ENCODE results near the gene ITGAL. TPM values are rescaled to one million over a fixed set of nuclear protein-coding genes. Genes with fewer than 3 reads are reported as not detected.
"Not testable (repeated sequence)": the region's sequence is repeated elsewhere in the genome, so short reads cannot be mapped to it uniquely, and the experiment has no call there.

Gene ITGAL
- total RNA-seq, 1 experiment from 2014 or later = not detected

DNA sequence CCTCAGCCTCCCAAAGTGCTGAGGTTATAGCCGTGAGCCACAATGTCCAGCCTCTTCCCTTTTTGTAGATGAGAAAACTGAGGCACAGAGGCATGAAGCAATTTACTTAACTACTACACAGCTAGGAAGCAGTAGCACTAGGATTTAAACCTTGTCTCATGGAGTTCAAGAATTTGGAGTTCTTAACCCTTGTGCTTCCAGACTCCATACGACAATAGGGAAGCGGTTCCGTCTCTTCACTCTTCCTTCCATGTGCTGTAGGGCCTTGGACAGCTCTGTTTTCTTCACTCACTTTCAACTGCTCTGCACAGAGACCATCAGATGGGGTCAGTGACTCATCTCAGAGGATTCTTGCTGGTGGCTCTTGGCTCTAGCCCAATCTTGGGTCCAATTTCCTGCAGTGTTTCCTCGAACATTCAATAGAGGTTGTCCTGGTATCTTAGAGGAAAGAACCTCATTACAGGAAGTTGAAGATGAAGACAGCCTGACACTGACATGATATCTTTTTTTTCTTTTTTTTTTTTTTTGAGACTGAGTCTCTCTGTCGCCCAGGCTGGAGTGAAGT, 19.3 kb downstream of the ITGAL start:
- DNase-seq (ENCODE audit: low spot score) = peak; percentile 81

DNA sequence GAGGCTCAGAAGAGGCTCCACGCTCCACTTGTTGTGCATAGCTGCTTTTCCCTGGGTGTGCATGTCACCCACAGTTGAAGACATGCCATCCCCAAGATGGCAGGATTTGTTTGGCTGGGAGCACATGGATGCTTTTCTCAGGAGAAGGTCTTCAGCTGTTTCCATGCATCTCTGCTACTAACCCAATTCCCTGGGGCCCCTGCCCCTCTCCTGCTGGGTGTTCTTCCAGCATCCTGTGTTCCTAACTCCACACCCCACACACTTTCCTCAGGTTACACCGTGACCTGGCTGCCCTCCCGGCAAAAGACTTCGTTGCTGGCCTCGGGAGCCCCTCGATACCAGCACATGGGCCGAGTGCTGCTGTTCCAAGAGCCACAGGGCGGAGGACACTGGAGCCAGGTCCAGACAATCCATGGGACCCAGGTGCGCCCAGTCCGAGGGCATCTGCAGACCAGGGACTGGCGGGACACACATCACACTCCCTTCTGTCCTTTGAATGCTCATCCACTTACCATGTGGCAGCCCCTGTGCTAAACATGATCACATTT, 21.5 kb downstream of the ITGAL start:
- DNase-seq (ENCODE audit: low spot score) = no peak

DNA sequence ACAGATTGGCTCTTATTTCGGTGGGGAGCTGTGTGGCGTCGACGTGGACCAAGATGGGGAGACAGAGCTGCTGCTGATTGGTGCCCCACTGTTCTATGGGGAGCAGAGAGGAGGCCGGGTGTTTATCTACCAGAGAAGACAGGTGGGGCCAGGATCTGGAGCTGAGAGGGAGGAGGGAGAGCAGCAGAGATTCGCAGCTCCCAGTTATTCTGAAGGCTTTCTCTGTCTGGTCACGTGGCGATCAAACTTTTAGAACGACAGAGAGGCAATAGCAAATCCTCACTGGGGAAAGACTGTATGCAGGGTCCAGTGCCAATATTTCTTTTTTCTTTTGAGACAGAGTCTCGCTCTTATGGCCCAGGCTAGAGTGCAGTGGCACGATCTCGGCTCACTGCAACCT, 22.2 kb downstream of the ITGAL start:
- no peak for DNase-seq (ENCODE audit: low spot score)

DNA sequence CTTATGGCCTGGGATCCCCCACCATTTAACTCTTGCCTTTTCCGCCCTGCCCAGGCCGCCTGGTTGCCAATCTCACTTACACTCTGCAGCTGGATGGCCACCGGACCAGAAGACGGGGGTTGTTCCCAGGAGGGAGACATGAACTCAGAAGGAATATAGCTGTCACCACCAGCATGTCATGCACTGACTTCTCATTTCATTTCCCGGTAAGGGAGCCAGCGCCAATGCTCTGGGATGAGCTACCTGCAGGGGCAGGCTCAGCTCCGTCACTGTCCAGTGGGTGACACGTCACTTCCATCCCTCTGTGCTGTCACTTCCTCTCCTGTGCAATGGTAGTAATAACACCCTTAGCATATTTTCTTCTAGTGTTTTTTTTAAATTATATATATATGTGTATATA, 26.7 kb downstream of the ITGAL start:
- no peak for DNase-seq (ENCODE audit: low spot score)

DNA sequence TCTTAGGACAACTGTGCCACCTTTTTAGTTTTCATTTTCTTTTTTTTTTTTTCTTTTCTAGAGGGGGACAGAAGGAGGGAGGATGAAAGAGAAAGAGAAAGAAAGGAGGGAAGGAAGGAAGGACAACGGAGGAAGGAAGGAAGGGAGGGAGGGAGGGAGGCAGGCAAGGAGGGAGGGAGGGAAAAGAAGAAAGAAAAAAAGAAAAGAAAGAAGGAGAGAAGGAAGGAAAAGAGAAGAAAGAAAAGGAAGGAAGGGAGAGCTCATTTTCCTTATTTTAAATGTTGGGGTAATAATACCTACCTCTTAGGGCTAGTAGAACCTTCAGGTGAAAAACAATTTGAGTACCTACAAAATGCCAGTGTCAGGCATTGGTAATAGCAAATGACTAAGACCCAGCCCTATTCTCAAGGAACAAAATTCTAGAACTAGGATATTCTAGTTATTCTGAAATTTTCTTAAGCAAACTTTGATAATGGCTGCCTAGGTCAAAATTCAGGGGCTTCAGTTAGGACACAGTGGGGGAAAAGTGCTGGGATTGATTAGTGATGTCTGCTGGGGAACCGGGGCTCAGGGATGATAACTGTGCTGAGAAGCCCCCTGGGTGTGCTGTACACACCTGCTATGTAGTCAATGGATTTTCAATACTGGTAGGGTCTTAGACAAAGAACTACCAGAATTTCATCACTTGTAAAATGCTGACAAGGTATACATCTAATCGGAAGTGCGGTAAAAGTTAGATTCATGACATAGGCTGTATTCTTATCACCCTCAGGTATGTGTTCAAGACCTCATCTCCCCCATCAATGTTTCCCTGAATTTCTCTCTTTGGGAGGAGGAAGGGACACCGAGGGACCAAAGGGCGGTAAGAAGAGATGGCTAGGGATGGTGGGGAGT, 31.1 kb downstream of the ITGAL start:
- no peak for DNase-seq (ENCODE audit: low spot score)

DNA sequence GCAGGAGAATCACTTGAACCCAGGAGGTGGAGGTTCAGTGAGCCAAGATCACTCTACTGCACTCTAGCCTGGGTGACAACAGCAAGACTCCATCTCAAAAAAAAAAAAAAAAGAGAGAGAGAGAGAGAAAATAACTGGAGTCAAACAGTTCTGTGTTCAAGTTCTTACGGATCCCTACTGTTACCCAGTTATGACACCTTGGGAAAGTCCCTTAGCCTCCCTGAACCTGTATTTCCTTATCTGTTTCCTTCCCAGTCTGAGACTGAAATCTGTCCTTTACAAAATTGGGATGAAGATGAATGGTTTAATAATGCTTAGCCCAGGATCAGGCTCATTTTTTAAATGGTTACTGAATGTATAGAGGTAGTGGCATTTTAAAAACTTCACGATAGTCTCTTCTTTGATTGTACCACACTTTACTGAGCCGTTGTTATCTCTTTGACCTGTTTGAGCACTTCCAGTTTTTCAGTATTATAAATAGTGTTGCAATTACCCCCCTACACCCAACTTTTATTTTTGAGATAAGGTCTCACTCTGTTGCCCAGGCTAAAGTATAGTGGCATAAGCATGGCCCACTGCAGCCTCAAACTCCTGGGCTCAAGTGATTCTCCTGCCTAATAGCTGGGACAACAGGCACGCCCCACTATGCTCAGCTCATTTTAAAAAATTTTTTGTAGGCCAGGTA, 36.7 kb downstream of the ITGAL start:
- DNase-seq (ENCODE audit: low spot score) = no peak

DNA sequence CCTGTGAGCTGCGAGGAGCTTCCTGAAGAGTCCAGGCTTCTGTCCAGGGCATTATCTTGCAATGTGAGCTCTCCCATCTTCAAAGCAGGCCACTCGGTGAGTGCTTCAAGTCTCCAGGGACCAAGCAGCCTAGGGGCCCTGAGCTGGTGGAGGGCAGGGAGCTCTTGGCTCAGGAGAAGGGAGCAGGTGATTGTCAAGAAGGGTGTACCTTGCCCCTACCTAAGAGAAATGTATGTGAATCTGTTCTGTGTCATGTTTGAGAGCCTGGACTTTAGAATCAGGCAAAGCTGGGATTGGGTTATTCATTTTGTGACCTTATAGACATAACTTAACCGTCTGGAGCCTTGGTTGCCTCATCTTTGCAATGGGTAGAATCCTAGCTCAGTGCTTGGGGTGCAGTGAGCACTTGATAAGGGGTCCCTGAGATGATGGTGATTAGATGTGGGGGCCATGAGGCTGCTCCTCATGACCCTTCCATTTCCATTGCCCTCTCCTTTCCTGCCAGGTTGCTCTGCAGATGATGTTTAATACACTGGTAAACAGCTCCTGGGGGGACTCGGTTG, 37.9 kb downstream of the ITGAL start:
- no peak for DNase-seq (ENCODE audit: low spot score)

DNA sequence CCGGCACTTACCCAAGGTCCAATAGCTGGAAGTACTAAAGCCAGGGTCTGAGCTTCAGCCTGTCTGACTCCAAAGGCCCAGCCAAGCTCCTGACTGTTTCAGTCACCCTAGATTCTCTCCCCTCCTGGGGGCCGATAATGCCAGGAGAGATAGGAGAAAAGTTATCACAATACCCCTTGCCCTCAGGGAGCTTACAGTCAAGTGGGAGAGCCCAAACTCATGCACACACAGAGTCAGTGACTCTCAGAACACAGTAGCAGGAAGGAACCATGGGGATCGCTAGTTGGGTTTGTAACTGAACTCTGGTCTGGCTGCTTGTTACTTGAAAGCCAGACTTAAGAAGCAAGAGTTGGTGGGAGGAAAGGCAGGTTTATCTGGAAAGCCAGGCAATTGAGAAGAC, 39.0 kb downstream of the ITGAL start:
- DNase-seq (ENCODE audit: low spot score) = no peak

DNA sequence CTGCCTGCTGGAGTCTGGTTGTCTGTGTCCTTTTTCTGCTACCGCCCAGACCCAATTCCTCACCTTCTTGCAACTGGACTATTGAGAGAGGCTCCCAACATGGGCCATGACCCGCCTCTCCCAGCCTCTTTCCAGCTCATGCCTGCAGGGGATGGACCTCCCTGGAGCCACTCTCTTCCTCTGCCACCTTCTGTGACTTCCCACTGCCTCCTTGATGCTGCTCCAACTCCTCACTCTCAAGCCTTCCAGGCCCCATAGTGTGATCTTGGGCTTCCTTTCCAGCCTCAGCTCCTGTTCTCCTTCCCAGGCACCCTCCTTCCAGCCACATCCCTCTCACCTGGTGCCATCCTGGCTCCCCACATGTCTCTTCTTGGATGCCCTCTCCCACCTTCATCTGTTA, 42.7 kb downstream of the ITGAL start:
- DNase-seq (ENCODE audit: low spot score) = no peak

DNA sequence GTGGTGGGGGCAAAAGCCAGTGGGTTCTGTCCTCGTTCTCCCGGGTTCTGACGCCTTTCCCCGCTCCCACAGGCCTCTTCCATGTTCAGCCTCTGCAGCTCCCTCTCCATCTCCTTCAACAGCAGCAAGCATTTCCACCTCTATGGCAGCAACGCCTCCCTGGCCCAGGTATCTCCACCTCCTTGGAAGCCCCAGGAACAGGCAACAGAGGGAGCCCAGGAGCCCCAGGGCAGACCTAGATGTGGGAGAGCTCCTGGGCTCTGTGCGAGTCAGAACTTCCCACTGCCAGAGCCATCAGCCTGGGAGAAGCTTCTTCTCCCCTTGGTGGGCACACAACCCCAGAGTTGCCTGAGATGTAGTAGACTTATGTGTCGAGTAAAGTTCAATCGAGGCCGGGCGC, 46.0 kb downstream of the ITGAL start:
- no peak for DNase-seq (ENCODE audit: low spot score)

DNA sequence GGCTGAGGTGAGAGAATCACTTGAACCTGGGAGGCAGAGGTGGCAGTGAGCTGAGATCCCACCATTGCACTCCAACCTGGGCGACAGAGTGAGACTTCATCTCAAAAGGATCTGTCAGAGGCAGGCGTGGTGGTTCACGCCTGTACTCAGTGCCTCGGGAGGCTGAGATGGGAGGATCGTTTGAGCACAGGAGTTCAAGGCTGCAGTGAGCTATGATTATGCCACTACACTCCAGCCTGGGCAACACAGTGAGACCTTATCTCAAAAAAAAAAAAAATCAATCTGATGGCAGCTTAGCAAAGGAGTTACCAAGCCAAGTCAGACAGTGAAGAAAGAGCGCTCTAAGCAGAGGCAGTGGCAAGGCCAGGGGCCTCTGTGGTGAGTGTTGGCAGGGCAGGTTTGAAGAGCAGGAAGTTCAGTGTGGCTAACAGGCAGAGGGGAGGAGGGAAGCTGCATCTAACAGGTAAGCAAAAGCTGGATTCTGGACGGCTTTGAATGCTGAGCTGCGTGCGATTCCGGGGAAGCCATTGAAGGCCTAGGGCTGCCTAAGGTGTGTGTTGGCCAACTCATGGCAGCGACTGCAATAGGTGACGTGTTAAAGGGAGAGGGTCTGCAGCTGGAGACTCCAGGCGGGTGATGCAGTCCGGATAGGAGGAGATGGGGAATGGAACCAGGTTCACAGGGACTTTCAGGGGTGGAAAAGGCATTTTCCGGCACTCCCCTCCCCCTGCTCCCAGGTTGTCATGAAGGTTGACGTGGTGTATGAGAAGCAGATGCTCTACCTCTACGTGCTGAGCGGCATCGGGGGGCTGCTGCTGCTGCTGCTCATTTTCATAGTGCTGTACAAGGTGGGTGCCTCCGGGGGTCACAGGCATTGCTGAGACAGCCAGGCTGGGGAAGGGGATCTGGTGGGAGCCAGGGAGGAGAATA, 46.8 kb downstream of the ITGAL start:
- DNase-seq (ENCODE audit: low spot score) = no peak

DNA sequence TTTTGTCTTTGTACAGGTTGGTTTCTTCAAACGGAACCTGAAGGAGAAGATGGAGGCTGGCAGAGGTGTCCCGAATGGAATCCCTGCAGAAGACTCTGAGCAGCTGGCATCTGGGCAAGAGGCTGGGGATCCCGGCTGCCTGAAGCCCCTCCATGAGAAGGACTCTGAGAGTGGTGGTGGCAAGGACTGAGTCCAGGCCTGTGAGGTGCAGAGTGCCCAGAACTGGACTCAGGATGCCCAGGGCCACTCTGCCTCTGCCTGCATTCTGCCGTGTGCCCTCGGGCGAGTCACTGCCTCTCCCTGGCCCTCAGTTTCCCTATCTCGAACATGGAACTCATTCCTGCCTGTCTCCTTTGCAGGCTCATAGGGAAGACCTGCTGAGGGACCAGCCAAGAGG, 48.9 kb downstream of the ITGAL start:
- no peak for DNase-seq (ENCODE audit: low spot score)

DNA sequence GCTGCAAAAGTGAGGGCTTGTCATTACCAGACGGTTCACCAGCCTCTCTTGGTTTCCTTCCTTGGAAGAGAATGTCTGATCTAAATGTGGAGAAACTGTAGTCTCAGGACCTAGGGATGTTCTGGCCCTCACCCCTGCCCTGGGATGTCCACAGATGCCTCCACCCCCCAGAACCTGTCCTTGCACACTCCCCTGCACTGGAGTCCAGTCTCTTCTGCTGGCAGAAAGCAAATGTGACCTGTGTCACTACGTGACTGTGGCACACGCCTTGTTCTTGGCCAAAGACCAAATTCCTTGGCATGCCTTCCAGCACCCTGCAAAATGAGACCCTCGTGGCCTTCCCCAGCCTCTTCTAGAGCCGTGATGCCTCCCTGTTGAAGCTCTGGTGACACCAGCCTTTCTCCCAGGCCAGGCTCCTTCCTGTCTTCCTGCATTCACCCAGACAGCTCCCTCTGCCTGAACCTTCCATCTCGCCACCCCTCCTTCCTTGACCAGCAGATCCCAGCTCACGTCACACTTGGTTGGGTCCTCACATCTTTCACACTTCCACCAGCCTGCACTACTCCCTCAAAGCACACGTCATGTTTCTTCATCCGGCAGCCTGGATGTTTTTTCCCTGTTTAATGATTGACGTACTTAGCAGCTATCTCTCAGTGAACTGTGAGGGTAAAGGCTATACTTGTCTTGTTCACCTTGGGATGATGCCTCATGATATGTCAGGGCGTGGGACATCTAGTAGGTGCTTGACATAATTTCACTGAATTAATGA, 49.5 kb downstream of the ITGAL start:
- no peak for DNase-seq (ENCODE audit: low spot score)

DNA sequence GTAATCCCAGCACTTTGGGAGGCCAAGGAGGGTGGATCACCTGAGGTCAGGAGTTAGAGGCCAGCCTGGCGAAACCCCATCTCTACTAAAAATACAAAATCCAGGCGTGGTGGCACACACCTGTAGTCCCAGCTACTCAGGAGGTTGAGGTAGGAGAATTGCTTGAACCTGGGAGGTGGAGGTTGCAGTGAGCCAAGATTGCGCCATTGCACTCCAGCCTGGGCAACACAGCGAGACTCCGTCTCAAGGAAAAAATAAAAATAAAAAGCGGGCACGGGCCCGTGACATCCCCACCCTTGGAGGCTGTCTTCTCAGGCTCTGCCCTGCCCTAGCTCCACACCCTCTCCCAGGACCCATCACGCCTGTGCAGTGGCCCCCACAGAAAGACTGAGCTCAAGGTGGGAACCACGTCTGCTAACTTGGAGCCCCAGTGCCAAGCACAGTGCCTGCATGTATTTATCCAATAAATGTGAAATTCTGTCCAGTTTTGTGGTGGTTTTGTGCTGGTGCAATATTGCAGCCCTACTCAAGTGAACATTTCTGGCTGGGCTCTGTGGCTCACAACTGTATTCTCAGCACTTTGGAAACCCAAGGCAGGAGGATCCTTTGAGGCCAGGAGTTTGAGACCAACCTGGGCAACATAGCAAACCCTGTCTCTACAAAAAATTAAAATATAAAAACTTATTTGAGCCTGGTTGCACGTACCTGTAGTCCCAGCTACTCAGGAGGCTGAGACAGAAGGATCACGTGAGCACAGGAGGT, 50.3 kb downstream of the ITGAL start:
- DNase-seq (ENCODE audit: low spot score) = not testable (repeated sequence)

DNA sequence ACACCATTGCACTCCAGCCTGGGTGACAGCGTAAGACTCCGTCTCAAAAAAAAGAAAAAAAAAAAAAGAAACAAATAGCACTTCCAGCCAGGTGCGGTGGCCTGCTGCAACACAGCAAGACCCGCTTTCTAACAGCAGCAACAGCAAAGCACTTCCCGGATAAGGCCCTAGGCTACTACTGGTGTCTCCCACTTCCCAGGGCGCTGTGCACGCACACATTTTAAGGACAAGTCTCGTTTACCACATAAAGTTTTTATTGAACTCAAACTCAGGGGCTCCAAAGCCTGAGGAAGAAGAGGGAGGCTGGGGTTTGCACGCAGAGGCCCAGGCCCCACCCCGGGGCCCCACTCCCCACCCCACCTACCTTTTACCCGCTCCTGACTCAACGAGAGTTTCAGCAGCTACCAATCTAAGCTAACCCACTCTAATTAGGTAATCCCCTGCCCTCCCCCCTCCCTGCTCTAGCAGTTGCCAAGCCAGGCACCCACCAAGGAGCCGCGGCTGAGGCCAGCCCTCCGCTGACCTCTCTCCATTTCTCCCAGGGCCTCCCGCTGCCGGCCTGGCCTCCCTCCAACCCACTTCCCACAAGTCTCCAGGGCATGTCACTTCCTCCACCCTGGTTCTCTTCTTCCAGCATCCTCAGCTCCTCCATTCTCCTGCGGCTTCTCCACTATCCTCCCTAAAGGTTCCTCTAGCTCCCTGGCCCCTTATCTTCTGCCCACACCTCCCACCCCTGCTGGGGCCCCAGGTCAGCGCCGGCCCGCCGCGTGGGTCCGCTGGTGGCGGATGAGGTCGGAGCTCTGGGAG, 51.4 kb downstream of the ITGAL start:
- no peak for DNase-seq (ENCODE audit: low spot score)

DNA sequence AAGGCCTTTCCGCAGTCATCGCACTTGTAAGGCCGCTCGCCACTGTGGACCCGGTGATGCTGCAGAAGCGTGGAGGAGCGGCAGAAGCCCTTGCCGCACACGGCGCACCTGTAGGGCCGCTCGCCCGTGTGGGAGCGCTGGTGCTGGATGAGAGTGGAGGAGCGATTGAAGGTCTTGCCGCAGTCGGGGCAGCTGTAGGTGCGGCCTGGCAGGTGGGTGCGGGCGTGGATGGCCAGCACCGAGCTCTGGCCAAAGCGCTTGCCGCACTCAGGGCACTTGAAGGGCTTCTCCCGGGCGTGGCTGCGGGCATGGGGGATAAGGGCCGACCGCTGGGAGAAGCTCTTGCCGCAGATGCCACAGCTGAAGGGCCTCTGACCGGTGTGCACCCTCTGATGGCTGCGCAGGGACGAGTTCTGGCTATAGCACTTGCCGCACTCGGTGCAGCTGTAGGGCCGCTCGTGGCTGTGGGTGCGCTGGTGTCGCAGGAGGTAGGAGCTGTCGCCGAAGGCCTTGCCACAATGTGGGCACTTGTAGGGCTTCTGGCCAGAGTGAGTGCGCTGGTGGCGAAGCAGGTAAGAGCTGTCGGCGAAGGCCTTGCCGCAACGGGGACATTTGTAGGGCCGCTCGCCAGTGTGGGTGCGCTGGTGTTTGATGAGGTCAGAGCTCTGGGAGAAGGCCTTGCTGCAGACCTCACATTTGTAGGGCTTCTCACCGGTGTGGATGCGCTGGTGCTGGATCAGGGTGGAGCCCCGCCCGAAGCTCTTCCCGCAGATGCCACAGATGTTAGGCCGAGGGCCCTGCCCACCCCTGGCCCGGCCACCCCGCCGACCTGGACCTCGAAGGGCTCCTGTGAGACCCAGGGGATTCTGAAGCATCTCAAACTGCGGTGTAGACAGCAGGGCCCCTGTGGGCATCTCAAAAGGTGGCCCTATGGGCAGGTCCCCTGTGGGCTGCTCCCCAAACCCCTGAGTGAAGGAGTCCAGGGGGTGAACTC, 52.3 kb downstream of the ITGAL start:
- DNase-seq (ENCODE audit: low spot score) = no peak

DNA sequence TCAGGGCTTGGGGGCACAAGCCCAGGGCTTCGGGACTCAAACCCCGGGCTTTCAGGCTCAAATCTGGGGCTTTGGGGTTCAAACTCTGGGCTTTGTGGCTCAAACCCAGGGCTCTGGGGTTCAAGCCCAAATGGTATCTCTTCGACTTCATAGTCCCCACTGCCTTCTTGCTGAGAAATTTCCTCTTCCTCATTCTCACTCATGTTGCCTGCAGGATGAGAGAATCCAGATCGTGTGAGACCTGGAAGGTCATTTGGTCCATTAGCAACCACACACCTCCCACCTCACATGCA, 53.2 kb downstream of the ITGAL start:
- no peak for DNase-seq (ENCODE audit: low spot score)

Measured in H4 (cell line).